GM23338 (cell line): ENCODE results near the gene SCLY. TPM values are rescaled to one million over a fixed set of nuclear protein-coding genes. Genes with fewer than 3 reads are reported as not detected.

ENCODE experiments used
- ATAC-seq: fragments of 200-7000 bp; cut with Tn5 transposase; 3 replicates; pipeline ENCODE4 v1.9.1; 2020
- DNase-seq: peaks from one replicate; pipeline ENCODE4 v3.0.0-alpha.2; 2015; ENCODE audit warnings: low spot score
- H2AFZ ChIP-seq: fragments of 200-600 bp; sonication (generic); 2 replicates; pipeline ENCODE4 v1.8.0; 2016; ENCODE audit warnings: antibody characterized with exemption, mild to moderate bottlenecking, moderate library complexity
- H3F3A ChIP-seq: fragments of 200-600 bp; sonication (generic); replicated peaks from 2 replicates; pipeline ENCODE4 v1.8.0; 2017; ENCODE audit warnings: antibody characterized with exemption, mixed run types, low read depth
- H3K27ac ChIP-seq: fragments of 200-600 bp; sonication (generic); 2 replicates; pipeline ENCODE4 v1.6.1; 2016; ENCODE audit warnings: low read depth
- H3K27me3 ChIP-seq: fragments of 200-600 bp; sonication (generic); 2 replicates; pipeline ENCODE4 v1.8.0; 2016; ENCODE audit warnings: mild to moderate bottlenecking, mixed run types, moderate library complexity; ENCODE audit not compliant: insufficient read depth
- H3K36me3 ChIP-seq: fragments of 200-600 bp; sonication (generic); 2 replicates; pipeline ENCODE4 v1.8.0; 2016; ENCODE audit warnings: mild to moderate bottlenecking; ENCODE audit not compliant: insufficient read depth
- H3K4me1 ChIP-seq: fragments of 200-600 bp; sonication (generic); 2 replicates; pipeline ENCODE4 v1.8.0; 2016; ENCODE audit warnings: mild to moderate bottlenecking, moderate library complexity; ENCODE audit not compliant: insufficient read depth
- H3K4me2 ChIP-seq: fragments of 200-600 bp; sonication (generic); 2 replicates; pipeline ENCODE4 v1.7.1; 2017; ENCODE audit warnings: mixed run types
- H3K4me3 ChIP-seq: fragments of 200-600 bp; sonication (generic); 2 replicates; pipeline ENCODE4 v1.6.1; 2016; ENCODE audit warnings: mixed run types
- H3K79me2 ChIP-seq: fragments of 200-600 bp; sonication (generic); replicated peaks from 2 replicates; pipeline ENCODE4 v1.8.0; 2017; ENCODE audit warnings: mild to moderate bottlenecking; ENCODE audit not compliant: insufficient read depth
- H3K9me2 ChIP-seq: fragments of 200-600 bp; sonication (generic); 2 replicates; pipeline ENCODE4 v1.8.0; 2017; ENCODE audit not compliant: insufficient read depth
- H4K20me1 ChIP-seq: fragments of 200-600 bp; sonication (generic); replicated peaks from 2 replicates; pipeline ENCODE4 v1.8.0; 2017; ENCODE audit warnings: mild to moderate bottlenecking; ENCODE audit not compliant: insufficient read depth
- H3K27ac Mint-ChIP-seq: 2 replicates; pipeline ENCODE4 v1.8.0; 2020; ENCODE audit warnings: inconsistent platforms, mild to moderate bottlenecking, moderate library complexity, mixed read lengths
- H3K27me3 Mint-ChIP-seq: 3 replicates; pipeline ENCODE4 v1.8.0; 2022; ENCODE audit warnings: low read depth, mild to moderate bottlenecking, moderate library complexity, mixed read lengths, inconsistent platforms; ENCODE audit not compliant: insufficient read depth, poor library complexity
- H3K36me3 Mint-ChIP-seq: 3 replicates; pipeline ENCODE4 v1.8.0; 2021; ENCODE audit warnings: low read depth, mild to moderate bottlenecking, inconsistent platforms, moderate library complexity, mixed read lengths
- H3K4me1 Mint-ChIP-seq: 3 replicates; pipeline ENCODE4 v1.8.0; 2020; ENCODE audit warnings: mild to moderate bottlenecking, inconsistent platforms, mixed read lengths
- H3K4me3 Mint-ChIP-seq: 3 replicates; pipeline ENCODE4 v1.8.0; 2021; ENCODE audit warnings: moderate library complexity, mild to moderate bottlenecking, inconsistent platforms, mixed read lengths
- H3K9me3 Mint-ChIP-seq: 3 replicates; pipeline ENCODE4 v1.8.0; 2020; ENCODE audit warnings: moderate library complexity, mild to moderate bottlenecking, inconsistent platforms, mixed read lengths
- CREB1 ChIP-seq: fragments of 250-450 bp; sonication (Bioruptor Pico); IDR thresholded peaks from 2 replicates; pipeline ENCODE4 v1.5.0; 2020; ENCODE audit warnings: low read depth, mild to moderate bottlenecking, moderate library complexity
- CTCF ChIP-seq, 2 experiments: fragments of 200-600 bp in 1 of 2; sonication (generic) in 1 of 2; conservative IDR thresholded peaks; 2 replicates each; pipeline versions ENCODE4 v1.5.1 to v1.6.1; 2016 to 2017; ENCODE audit warnings: antibody characterized with exemption in 2 of 2, low read depth in 2 of 2, mild to moderate bottlenecking in 2 of 2, moderate library complexity in 1 of 2
- ETS1 ChIP-seq: IDR thresholded peaks from 2 replicates; pipeline ENCODE4 v1.6.1; 2016; ENCODE audit warnings: antibody characterized with exemption
- EZH2 ChIP-seq: fragments of 200-600 bp; sonication (generic); IDR thresholded peaks from one replicate; pipeline ENCODE4 v1.8.0; 2017; ENCODE audit warnings: antibody characterized with exemption, mild to moderate bottlenecking, low read depth; ENCODE audit not compliant: unreplicated experiment
- EZH2phosphoT487 ChIP-seq: fragments of 200-600 bp; sonication (generic); IDR thresholded peaks from one replicate; pipeline ENCODE4 v1.8.1; 2018; ENCODE audit warnings: antibody characterized with exemption; ENCODE audit not compliant: unreplicated experiment
- JUNB ChIP-seq: IDR thresholded peaks from one replicate; pipeline ENCODE4 v1.6.1; 2016; ENCODE audit warnings: antibody characterized with exemption; ENCODE audit not compliant: unreplicated experiment
- NANOG ChIP-seq: IDR thresholded peaks from 2 replicates; pipeline ENCODE4 v1.6.1; 2016; ENCODE audit warnings: antibody characterized with exemption, borderline replicate concordance
- POLR2AphosphoS5 ChIP-seq: IDR thresholded peaks from 2 replicates; pipeline ENCODE4 v1.6.1; 2016; ENCODE audit warnings: antibody characterized with exemption, low read depth
- REST ChIP-seq: IDR thresholded peaks from one replicate; pipeline ENCODE4 v1.6.1; 2018; ENCODE audit warnings: antibody characterized with exemption; ENCODE audit not compliant: unreplicated experiment
- STAT1 ChIP-seq: IDR thresholded peaks from one replicate; pipeline ENCODE4 v1.6.1; 2016; ENCODE audit warnings: antibody characterized with exemption; ENCODE audit not compliant: unreplicated experiment
- ZNF114 ChIP-seq: fragments of 250-450 bp; sonication (Bioruptor Pico); IDR thresholded peaks from 2 replicates; pipeline ENCODE4 v1.5.0; 2020; ENCODE audit warnings: mild to moderate bottlenecking, moderate library complexity
- ZNF331 ChIP-seq: fragments of 250-450 bp; sonication (Bioruptor Pico); IDR thresholded peaks from 2 replicates; pipeline ENCODE4 v1.5.0; 2020; ENCODE audit warnings: low read depth, mild to moderate bottlenecking, moderate library complexity
- ZNF462 ChIP-seq: fragments of 250-450 bp; sonication (Bioruptor Pico); IDR thresholded peaks from 2 replicates; pipeline ENCODE4 v1.5.0; 2020; ENCODE audit warnings: mild to moderate bottlenecking, moderate library complexity
- polyA plus RNA-seq: library from polyadenylated mRNA; unstranded; fragments of >200 nt; fragmentation: Nextera tagmentation; extraction: Ambion mirVana; gene quantifications from 2 replicates; pipeline ENCODE4 v1.2.1, GENCODE V29; 2016
- total RNA-seq: library from RNA; depleted of rRNA; stranded (reverse); fragments of >200 nt; shearing (Covaris generic); gene quantifications from 2 replicates; pipeline ENCODE4 v1.2.3, GENCODE V29; 2014

The SCLY gene
- total and polyA plus RNA-seq, 2 experiments from 2014 or later = 57.2 to 80.3 TPM

DNA sequence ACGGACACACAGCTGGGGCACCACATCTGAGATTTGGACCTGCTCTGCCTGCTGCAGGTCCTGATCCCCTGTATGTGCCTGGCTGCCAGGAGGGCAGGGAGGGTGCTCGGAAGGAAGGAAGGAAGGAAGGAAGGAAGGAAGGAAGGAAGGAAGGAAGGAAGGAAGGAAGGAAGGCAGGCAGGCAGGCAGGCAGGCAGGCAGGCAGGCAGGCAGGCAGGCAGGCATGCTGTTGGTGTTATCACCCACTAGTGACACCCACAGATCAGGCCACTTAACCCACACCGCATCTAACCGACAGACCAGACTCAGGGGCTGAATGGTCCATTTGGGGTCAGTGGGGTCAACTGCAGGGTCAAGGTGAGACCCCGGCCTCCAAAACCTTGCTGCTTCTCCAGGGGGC is 83.5 kb downstream of the SCLY start:
- ATAC-seq (no peak), DNase-seq (no peak)
- H3K27me3 Mint-ChIP-seq = peaks cover 3% of the 10 kb centered on the region
- TF ChIP-seq ZNF462 (CRISPR knock-in tag) (no peak), POLR2AphosphoS5 (no peak), STAT1 (no peak), ETS1 (no peak), ZNF331 (no peak), REST (no peak), EZH2 (no peak), JUNB (no peak), ZNF114 (no peak), CTCF (conservative IDR thresholded peaks at IDR 0.05; ENCODE audit: low read depth in 2 of 2) (no peak), CREB1 (no peak), NANOG (no peak), EZH2phosphoT487 (no peak)
- no peak overlapping the region for H3K27ac ChIP-seq
- no peaks in the 10 kb centered on the region for H3K36me3 ChIP-seq
- no peak overlapping the region for H3K27ac Mint-ChIP-seq
- no peaks in the 10 kb centered on the region; the same call in 2 of the 3 replicates for H3K4me1 Mint-ChIP-seq
- H3K79me2 ChIP-seq = no peaks in the 10 kb centered on the region
- no peak overlapping the region for H3K4me3 Mint-ChIP-seq
- H2AFZ ChIP-seq = no peak overlapping the region
- H3K9me2 ChIP-seq = no peaks in the 10 kb centered on the region
- H3K36me3 Mint-ChIP-seq = no peaks in the 10 kb centered on the region
- H3K9me3 Mint-ChIP-seq = no peaks in the 10 kb centered on the region
- no peaks in the 10 kb centered on the region for H3K27me3 ChIP-seq
- H4K20me1 ChIP-seq = no peaks in the 10 kb centered on the region
- H3K4me2 ChIP-seq = no peak overlapping the region
- no peak overlapping the region for H3K4me3 ChIP-seq
- H3F3A ChIP-seq = no peaks in the 10 kb centered on the region
- no peaks in the 10 kb centered on the region for H3K4me1 ChIP-seq
